ENCODE data around the gene CD1E. TPM values are rescaled to one million over a fixed set of nuclear protein-coding genes. Genes with fewer than 3 reads are reported as not detected.

The CD1E gene
- total and polyA plus RNA-seq, 2 of the 8 experiments (the other 6 are each of a cell fraction or from before 2014, with no cell fraction given): not detected

Other genes with a start within 250 kb of the CD1E start
- 0.92 and 1.1 TPM in 2 replicates for gene CD1D, start 173.0 kb upstream of the CD1E start, total RNA-seq (2021; fragmentation: NEBNext Ultra II Directional; extraction: Animal tissue kit (Norgen Biotek cat#: 25700))
- gene CD1D, start 173.0 kb upstream of the CD1E start, polyA plus RNA-seq (2011; rRNA removed): 1.2 and 1.6 TPM in 2 replicates
- gene CD1A, start 99.5 kb upstream of the CD1E start, total RNA-seq (2021; fragmentation: NEBNext Ultra II Directional; extraction: Animal tissue kit (Norgen Biotek cat#: 25700)): not detected in 2 replicates
- not detected in 2 replicates for gene CD1A, start 99.5 kb upstream of the CD1E start, polyA plus RNA-seq (2011; rRNA removed)
- gene CD1C, start 64.0 kb upstream of the CD1E start, total RNA-seq (2021; fragmentation: NEBNext Ultra II Directional; extraction: Animal tissue kit (Norgen Biotek cat#: 25700)): 0.27 and 0.35 TPM in 2 replicates
- gene CD1C, start 64.0 kb upstream of the CD1E start, polyA plus RNA-seq (2011; rRNA removed): 0.06 TPM in 2 replicates
- not detected in 2 replicates for gene CD1B, start 22.4 kb upstream of the CD1E start, total RNA-seq (2021; fragmentation: NEBNext Ultra II Directional; extraction: Animal tissue kit (Norgen Biotek cat#: 25700))
- gene CD1B, start 22.4 kb upstream of the CD1E start, polyA plus RNA-seq (2011; rRNA removed): not detected in 2 replicates
- gene OR10T2, start 45.6 kb downstream of the CD1E start, total RNA-seq (2021; fragmentation: NEBNext Ultra II Directional; extraction: Animal tissue kit (Norgen Biotek cat#: 25700)): not detected in 2 replicates
- gene OR10T2, start 45.6 kb downstream of the CD1E start, polyA plus RNA-seq (2011; rRNA removed): not detected in 2 replicates
- not detected in 2 replicates for gene OR10K2, start 72.3 kb downstream of the CD1E start, total RNA-seq (2021; fragmentation: NEBNext Ultra II Directional; extraction: Animal tissue kit (Norgen Biotek cat#: 25700))
- not detected in 2 replicates for gene OR10K2, start 72.3 kb downstream of the CD1E start, polyA plus RNA-seq (2011; rRNA removed)
- gene OR10K1, start 107.9 kb downstream of the CD1E start, total RNA-seq (2021; fragmentation: NEBNext Ultra II Directional; extraction: Animal tissue kit (Norgen Biotek cat#: 25700)): not detected in 2 replicates
- gene OR10K1, start 107.9 kb downstream of the CD1E start, polyA plus RNA-seq (2011; rRNA removed): not detected in 2 replicates
- not detected in 2 replicates for gene OR10R2, start 118.3 kb downstream of the CD1E start, total RNA-seq (2021; fragmentation: NEBNext Ultra II Directional; extraction: Animal tissue kit (Norgen Biotek cat#: 25700))
- not detected in 2 replicates for gene OR10R2, start 118.3 kb downstream of the CD1E start, polyA plus RNA-seq (2011; rRNA removed)
- gene OR6Y1, start 200.5 kb downstream of the CD1E start, total RNA-seq (2021; fragmentation: NEBNext Ultra II Directional; extraction: Animal tissue kit (Norgen Biotek cat#: 25700)): 0.07 TPM in 1 of 2 replicates, not detected in the other
- gene OR6Y1, start 200.5 kb downstream of the CD1E start, polyA plus RNA-seq (2011; rRNA removed): not detected in 2 replicates
- gene OR6P1, start 216.7 kb downstream of the CD1E start, total RNA-seq (2021; fragmentation: NEBNext Ultra II Directional; extraction: Animal tissue kit (Norgen Biotek cat#: 25700)): not detected in 2 replicates
- not detected in 2 replicates for gene OR6P1, start 216.7 kb downstream of the CD1E start, polyA plus RNA-seq (2011; rRNA removed)
- not detected in 2 replicates for gene OR10X1, start 226.0 kb downstream of the CD1E start, total RNA-seq (2021; fragmentation: NEBNext Ultra II Directional; extraction: Animal tissue kit (Norgen Biotek cat#: 25700))
- not detected in 2 replicates for gene OR10X1, start 226.0 kb downstream of the CD1E start, polyA plus RNA-seq (2011; rRNA removed)

Measured in H1 (cell line).